Activated T-cell treated with anti-CD3 and anti-CD28 coated beads, Interleukin-2, amount 50 U/mL, for 48 hours (primary cell): ENCODE data around the gene C2orf15.
A peak's percentile ranks its signal among the peaks of the same experiment; 100 is the strongest.
"Not testable (repeated sequence)": the region's sequence is repeated elsewhere in the genome, so short reads cannot be mapped to it uniquely, and the experiment has no call there.

Source experiments
- DNase-seq, 2 experiments: peaks; one replicate each; pipeline ENCODE4 v3.0.0-alpha.2; 2020

C2orf15 gene, protein sequence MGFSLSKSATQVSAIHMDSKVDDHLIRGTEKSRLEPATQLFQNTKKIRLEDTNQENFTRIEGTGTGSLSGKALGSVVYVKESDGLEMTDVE

DNA sequence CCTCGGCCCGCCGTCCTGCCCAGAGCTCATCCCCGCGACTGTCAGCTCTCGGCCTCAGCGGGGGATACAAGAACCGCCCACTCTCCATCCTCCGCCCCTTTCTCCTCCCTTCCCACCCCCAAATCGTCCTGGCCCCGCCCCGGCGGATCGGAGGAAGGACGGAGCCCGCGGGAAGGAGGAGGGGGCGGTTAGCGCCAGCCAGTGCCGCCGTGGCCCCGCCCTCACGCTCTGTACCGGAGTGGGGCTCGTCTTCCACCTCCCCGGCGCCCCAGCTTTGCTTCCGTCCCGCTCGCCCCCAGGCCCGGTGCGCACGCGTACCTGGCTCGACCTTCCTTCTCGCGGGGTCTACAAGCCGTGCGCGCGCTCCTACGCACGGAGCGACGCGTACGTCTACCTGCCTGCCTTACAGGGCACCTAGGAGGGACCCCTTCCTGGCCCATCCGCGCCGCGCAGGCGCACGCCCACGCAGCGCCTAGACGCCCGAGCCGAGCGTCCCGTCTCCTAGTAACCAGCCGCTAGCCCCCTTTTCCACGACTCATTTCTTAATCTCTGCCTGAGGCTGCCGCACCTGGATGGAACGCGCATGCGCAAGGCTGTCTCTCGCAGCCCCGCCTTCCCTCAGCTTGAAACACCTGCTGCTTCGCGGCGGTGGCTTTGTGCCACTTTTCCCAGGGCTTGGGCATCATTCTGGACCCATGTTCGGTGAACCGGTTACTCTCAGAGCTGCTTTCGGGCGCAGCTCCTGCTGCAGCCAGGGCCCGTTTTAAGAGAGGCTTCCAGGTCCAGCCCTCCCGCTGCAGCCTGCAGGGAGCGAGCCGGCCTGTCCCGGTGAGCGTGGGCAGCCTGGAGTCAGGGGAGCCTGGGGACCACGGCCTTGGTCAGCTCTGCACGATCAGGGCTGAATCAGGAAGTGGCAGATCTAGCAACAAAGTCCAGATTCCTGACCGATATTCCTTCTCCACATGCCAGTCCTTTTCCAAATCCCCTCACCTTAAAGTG is at the start of gene C2orf15:
C2orf15 (plus strand) TSS at position 598 of the 999 bp plus-strand sequence. CDS start 8,852 bp downstream, outside the sequence.
- peak; percentile 99 for DNase-seq

- no peak for DNase-seq
Measured at GRCh38 chr2:99096728-99097127, 44.8 kb upstream of the C2orf15 start.

GRCh38 chr2:99101697-99102096 is 39.8 kb upstream of the C2orf15 start:
- no peak for DNase-seq

- DNase-seq, result no peak
Measured at GRCh38 chr2:99104006-99104405, 37.5 kb upstream of the C2orf15 start.

- no peak for DNase-seq
Measured at GRCh38 chr2:99106913-99107312, 34.6 kb upstream of the C2orf15 start.

GRCh38 chr2:99111236-99111635 is 30.3 kb upstream of the C2orf15 start:
- no peak for DNase-seq

- no peak for DNase-seq
Measured at GRCh38 chr2:99111945-99112344, 29.6 kb upstream of the C2orf15 start.

- no peak for DNase-seq
Measured at GRCh38 chr2:99112617-99113016, 28.9 kb upstream of the C2orf15 start.

GRCh38 chr2:99127981-99128380 is 13.5 kb upstream of the C2orf15 start:
- no peak for DNase-seq

DNA sequence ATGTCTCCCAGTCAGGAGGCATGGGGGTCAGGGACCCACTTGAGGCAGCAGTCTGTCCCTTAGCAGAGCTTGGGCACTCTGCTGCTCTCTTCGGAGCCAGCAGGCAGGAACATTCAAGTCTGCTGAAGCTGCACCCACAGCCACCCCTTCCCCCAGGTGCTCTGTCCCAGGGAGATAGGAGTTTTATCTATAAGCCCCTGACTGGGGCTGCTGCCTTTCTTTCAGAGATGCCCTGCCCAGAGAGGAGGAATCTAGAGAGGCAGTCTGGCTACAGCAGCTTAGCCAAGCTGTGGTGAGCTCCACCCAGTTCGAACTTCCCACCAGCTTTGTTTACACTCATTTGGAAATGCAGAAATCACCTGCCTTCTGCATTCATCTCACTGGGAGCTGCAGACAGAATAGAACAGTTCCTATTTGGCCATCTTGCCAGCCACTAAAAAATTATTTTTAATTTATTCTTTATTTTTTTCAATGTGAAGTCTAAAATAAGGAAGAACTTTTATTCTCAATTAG is 6.4 kb upstream of the C2orf15 start:
- DNase-seq, result not testable (repeated sequence)

- DNase-seq, result no peak
Measured at GRCh38 chr2:99139003-99139402, 2.5 kb upstream of the C2orf15 start.

GRCh38 chr2:99140056-99140859 is 1.2 kb upstream of the C2orf15 start:
- no peak for DNase-seq

DNA sequence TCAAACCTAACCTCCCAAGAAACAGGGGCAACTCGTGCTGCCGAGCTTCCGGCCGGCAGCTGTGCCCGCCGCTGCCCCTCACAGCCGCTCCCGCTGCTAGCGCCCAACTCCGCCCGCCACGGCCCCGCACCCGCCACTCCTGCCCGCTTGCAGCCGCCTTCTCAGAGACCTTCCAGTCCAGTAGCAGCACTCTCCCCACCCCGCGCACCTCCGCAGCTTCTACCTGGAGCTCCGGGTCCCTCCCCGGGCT is 722 bp upstream of the C2orf15 start:
- no peak for DNase-seq

GRCh38 chr2:99150706-99151105 is 9.2 kb downstream of the C2orf15 start:
- no peak for DNase-seq

GRCh38 chr2:99152199-99152895 is 10.8 kb downstream of the C2orf15 start:
- no peak for DNase-seq

DNA sequence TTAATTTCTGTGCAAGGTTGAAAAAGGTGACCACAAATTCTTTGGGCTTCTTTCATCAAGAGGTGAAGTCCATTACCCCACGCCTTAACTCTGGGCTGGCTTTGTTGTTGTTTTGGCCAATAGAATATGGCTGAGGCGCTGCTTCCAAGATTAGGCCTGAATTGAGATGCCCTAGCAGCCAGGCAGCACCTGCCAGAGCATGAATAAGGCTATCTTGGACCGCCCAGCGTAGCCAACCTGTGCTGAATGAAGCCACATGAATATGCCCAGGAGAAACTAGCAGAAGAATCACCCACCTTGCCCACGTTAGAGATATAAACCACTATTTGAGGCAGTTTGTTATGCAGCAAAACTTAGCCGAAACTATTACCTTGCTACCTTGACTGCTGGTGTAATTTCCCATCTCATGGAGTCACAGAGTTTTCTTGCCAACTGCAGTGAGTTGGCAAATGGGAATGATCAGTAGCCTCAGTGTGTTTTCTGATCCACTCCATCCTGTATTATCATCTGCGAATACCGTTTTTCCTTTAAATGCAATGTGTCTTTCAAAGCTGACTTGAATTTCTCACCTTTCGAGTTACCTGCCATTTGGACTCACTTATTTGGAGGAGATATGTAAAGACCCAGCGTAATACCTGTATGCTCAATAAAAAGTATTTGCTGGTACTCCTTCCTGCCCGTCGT is 12.6 kb downstream of the C2orf15 start:
- DNase-seq, result no peak

- peak; percentile 94 for DNase-seq
Measured at GRCh38 chr2:99154643-99155536, 13.4 kb downstream of the C2orf15 start, which contains the start of the genes LIPT1 and TSGA10. LIPT1 (plus strand) TSS chr2:99154967; CDS start chr2:99161958, 6,991 bp downstream. TSGA10 (minus strand) TSS chr2:99154942; CDS start chr2:99109439, 45,503 bp downstream.

GRCh38 chr2:99156891-99157290 is 15.4 kb downstream of the C2orf15 start:
- no peak for DNase-seq

- DNase-seq, result no peak
Measured at GRCh38 chr2:99158599-99158998, 17.1 kb downstream of the C2orf15 start.

- no peak for DNase-seq
Measured at GRCh38 chr2:99159594-99159993, 18.1 kb downstream of the C2orf15 start.

DNA sequence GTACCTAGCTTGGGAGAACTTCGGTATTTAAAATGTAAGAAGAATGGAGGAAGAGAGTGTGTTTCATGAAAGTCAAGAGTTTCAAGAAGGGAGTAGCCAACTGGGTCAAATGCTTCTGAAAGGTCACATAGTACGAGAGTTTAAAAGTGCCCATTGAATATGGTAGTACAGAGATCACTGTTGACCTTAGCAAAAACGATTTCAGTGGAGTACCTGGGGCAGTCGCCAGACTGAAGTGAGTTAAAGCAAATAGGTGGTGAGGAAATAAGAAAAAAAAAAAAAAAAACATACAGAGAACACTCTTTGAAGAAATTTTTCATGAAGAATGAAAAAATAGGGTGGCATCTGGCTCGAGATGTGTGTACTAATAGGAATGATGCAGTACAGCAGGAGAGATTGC is 24.7 kb downstream of the C2orf15 start:
- DNase-seq, result no peak
